AG04449 (cell line): ENCODE measurements around the gene CHKA.
A peak's percentile ranks its signal among the peaks of the same experiment; 100 is the strongest.

Experiments
- CTCF ChIA-PET: fragments of 350-600 bp; formaldehyde crosslinking; extraction: SDS; loops from one replicate; lab custom pipeline; 2021; ENCODE audit warnings: antibody characterized with exemption; lab: Yijun Ruan, JAX
- POLR2A ChIA-PET: fragments of 400-600, 350-600 bp; formaldehyde crosslinking; extraction: SDS; loops from one replicate; lab custom pipeline; 2020; ENCODE audit warnings: antibody characterized with exemption, inconsistent platforms; lab: Yijun Ruan, JAX
- DNase-seq: peaks from one replicate; pipeline ENCODE4 v3.0.0-alpha.2; 2010; ENCODE audit warnings: low read depth, low spot score
- H3K4me3 ChIP-seq: 2 replicates; pipeline ENCODE4 v1.5.1; 2011; ENCODE audit warnings: low read depth, mild to moderate bottlenecking, control low read depth, low read length
- TF ChIP-seq, protein P1 (sequence below): IDR thresholded peaks from one replicate; pipeline ENCODE4 v1.5.1; 2011; ENCODE audit warnings: mild to moderate bottlenecking, moderate library complexity, low read length, control low read depth, inconsistent platforms; ENCODE audit not compliant: insufficient read depth; ENCODE audit errors: missing control alignments

CHKA gene

DNA sequence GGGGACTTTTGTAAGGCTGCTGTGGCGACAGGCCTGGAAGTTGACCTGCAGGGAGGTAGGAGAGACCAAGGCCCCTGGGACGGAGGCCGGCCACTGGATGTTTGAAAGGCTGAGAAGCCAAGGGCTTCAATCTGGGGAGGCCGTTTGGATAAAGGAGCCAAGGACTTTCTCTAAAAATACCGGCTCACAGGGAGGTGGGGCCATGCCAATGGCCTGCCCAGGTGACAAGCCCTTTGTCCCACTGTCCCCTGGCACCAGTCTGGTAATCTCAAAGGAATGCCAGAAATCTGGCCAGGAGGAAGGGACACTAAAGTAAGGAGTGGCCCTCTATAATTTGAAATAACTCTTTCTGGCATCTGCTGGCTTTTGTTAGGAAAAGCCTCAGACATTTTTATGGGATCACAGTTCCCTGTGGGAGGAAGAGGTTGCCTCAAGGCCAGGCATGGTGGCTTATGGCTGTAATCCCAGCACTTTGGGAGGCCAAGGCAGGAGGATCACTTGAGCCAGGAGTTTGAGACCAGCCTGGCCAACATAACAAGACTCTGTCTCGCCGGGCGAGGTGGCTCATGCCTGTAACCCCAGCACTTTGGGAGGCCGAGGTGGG, 1.9 kb upstream of the CHKA start:
- TF ChIP-seq, protein P1, sequence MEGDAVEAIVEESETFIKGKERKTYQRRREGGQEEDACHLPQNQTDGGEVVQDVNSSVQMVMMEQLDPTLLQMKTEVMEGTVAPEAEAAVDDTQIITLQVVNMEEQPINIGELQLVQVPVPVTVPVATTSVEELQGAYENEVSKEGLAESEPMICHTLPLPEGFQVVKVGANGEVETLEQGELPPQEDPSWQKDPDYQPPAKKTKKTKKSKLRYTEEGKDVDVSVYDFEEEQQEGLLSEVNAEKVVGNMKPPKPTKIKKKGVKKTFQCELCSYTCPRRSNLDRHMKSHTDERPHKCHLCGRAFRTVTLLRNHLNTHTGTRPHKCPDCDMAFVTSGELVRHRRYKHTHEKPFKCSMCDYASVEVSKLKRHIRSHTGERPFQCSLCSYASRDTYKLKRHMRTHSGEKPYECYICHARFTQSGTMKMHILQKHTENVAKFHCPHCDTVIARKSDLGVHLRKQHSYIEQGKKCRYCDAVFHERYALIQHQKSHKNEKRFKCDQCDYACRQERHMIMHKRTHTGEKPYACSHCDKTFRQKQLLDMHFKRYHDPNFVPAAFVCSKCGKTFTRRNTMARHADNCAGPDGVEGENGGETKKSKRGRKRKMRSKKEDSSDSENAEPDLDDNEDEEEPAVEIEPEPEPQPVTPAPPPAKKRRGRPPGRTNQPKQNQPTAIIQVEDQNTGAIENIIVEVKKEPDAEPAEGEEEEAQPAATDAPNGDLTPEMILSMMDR = no peak
- CTCF ChIA-PET = no interaction called here
- no peak overlapping the region for H3K4me3 ChIP-seq
- no peak for DNase-seq
- POLR2A ChIA-PET = no interaction called here

DNA sequence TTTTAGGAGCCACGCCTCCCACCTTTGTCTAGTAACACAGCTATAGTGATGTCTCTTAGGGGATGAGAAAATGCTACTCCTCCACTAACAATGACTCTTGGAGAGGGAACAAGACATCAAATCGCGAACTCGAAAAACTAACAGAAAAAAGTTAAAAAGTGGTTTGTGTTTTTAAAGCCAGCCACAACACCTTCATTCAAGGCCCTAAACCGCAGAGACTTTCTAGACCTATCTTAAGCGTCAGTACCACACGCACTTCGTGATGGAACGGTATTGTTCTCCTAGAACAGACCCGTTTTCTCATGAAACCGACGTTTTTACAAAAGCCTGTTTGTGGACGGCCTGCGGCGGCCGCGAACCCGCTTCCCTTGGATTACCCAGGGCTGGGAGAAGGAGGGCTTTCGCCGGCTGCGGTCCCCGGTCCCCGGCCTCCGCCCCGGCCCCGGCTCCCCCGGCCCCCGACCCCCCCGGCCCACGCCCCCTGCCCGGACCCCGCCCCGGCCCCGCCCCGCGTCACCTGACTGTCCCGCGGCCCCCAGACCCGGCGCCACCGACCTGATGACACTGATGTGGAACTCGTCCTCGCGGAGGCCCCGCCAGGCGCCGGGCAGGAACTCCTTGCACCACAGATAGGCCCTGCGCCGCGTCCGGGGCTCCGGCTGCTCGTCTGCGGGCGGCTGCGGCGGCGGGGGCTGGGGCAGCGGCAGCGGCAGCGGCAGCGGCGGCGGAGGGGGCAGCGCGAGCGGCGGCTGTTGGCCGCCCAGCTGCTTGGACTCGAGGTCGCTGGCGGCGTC, 718 bp downstream of the CHKA start:
- ChIA-PET POLR2A (no interaction called here), CTCF (no interaction called here)
- TF ChIP-seq, protein P1 = no peak
- no peak for DNase-seq
- peak overlapping the region; percentile 63 for H3K4me3 ChIP-seq

DNA sequence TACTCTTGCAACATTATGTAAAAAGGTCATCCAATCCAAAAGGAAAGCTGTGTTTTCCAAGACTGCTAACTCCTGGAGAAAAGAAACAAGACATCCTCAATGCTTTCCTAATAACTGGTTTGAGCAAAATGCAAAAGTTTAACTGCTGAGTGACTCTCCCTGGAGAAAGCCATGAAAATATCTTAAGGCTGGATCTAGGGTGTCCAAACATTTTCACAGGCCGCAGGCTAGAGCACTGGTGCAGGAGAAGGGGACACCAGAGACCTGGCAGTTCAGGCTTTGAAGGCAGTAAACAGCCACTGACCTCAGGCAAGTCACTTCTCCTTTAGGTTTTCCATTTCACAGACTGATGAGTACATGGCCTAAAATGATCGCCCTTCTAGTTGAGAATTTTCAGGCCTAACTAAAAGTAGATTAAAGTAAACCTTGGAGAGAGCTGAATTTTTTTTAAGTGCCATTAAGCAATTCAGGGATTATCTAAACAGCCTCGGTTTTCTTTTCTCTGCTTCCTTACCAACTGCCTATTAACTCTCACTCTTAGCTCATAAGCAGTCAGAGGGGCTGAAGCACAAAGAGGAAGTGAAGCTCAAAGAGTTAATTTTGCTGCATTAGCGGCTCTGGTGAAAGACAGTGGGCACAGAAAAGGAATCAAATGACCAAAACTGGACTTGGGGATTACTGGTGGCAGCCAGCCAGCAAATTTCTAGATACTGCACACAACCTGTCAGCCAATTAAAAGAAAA, 2.3 kb downstream of the CHKA start:
- ChIA-PET POLR2A (no interaction called here), CTCF (interaction anchor here (1.1 kb wide), 1 partner anchor 31 kb away, joined by 4 read pairs; no protein-coding TSS in a partner anchor)
- no peak overlapping the region for H3K4me3 ChIP-seq
- DNase-seq = no peak
- TF ChIP-seq, protein P1 = no peak

DNA sequence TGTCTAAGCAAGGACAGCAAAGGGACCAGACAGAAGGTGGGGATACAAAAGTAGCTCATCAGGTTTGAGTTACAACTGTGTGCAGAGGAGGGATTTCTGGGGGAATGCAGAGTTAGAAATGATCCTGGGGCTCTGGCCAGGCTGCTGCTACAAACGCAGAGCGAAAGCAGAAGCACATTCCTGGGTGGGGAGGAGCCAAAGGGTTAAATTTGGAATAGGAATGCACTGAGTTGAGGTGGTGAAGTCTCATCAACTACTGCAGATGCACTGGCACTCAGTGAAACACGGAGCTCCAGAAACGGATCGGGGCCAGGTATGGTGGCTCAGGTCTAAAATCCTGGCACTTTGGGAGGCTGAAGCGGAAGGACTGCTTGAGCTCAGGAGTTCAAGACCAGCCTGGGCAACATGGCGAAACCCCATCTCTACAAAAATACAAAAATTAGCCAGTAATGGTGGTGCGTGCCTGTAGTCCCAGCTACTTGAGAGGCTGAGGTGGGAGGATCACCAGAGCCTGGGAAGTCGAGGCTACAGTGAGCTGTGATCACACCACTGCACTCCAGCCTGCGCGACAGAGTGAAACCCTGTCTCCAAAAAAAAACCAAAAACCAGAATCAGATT, 3.2 kb downstream of the CHKA start:
- TF ChIP-seq, protein P1 = no peak
- CTCF ChIA-PET = interaction anchor here (1.1 kb wide), 2 partner anchors 19 to 30 kb away, joined by 3 to 4 read pairs; no protein-coding TSS in a partner anchor
- no peak overlapping the region for H3K4me3 ChIP-seq
- no peak for DNase-seq
- POLR2A ChIA-PET = no interaction called here

DNA sequence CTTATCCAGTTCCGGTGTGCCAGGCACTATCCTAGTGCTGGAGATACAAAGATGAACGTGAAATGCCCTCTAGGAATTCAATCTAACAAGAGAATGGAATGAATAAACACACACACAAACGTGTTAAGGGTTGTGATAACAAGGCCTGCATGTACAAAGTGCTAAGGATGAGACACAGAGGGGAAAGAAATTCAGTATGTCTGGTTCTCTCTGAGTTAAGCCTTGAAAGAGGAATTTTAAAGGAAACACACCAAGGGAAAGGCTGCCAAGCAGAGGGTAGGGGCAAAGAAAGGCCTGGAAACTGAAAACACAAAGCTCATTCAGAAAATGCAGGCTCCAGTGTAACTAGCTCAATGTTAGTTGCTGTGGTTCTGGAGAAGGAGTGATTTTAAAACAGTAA, 4.2 kb downstream of the CHKA start:
- ChIA-PET CTCF (no interaction called here), POLR2A (interaction anchor here (0.6 kb wide), 1 partner anchor 464 kb away, joined by 4 read pairs; no protein-coding TSS in a partner anchor)
- TF ChIP-seq, protein P1 = no peak
- DNase-seq = no peak
- no peak overlapping the region for H3K4me3 ChIP-seq
